ENCODE results near the gene TUG1.
A peak's percentile ranks its signal among the peaks of the same experiment; 100 is the strongest.

TUG1 gene

GRCh38 chr22:30969532-30970355 lies 679 bp downstream of the TUG1 start:
- H3K9me3 Mint-ChIP-seq: peaks cover 6% of the 10 kb centered on the region
- H3K36me3 Mint-ChIP-seq: peaks cover 49% of the 10 kb centered on the region
- H3K27ac Mint-ChIP-seq: peak overlapping the region; percentile 85

DNA sequence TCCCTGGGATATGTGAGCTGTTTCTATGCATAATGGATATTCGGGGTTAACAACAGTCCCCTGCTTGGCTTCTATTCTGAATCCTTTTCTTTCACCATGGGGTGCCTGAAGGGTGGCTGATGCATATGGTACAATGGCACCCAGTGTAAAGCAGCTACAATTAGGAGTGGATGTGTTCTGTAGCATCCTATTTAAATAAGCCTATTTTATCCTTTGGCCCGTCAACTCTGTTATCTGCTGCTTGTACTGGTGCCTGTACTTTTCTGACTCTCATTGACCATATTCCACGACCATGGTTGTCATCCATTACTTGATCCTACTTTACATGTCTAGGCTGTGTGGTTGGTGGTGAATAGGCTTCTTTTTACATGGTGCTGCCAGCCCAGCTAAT lies 1.3 kb downstream of the TUG1 start:
- no peak for ATAC-seq
- H3K4me3 Mint-ChIP-seq: peak overlapping the region; percentile 89
- H3K9me3 Mint-ChIP-seq: peaks cover 6% of the 10 kb centered on the region
- H3K4me1 Mint-ChIP-seq: peaks cover 36% of the 10 kb centered on the region
- no peaks in the 10 kb centered on the region for H3K27me3 Mint-ChIP-seq
- H3K27ac Mint-ChIP-seq: peak overlapping the region; percentile 85
- peaks cover 55% of the 10 kb centered on the region for H3K36me3 Mint-ChIP-seq

More at GRCh38 chr22:30969532-30970355, 679 bp downstream of the TUG1 start:
- Mint-ChIP-seq H3K4me1 (peaks cover 41% of the 10 kb centered on the region), H3K4me3 (peak overlapping the region; percentile 89), H3K27me3 (no peaks in the 10 kb centered on the region)
- peak; percentile 61 for ATAC-seq

- Mint-ChIP-seq H3K4me3 (no peak overlapping the region), H3K4me1 (no peaks in the 10 kb centered on the region), H3K9me3 (peaks cover 18% of the 10 kb centered on the region), H3K27ac (no peak overlapping the region), H3K36me3 (peaks cover 22% of the 10 kb centered on the region), H3K27me3 (no peaks in the 10 kb centered on the region)
- no peak for ATAC-seq
Measured at GRCh38 chr22:30978304-30978962, 9.4 kb downstream of the TUG1 start.

DNA sequence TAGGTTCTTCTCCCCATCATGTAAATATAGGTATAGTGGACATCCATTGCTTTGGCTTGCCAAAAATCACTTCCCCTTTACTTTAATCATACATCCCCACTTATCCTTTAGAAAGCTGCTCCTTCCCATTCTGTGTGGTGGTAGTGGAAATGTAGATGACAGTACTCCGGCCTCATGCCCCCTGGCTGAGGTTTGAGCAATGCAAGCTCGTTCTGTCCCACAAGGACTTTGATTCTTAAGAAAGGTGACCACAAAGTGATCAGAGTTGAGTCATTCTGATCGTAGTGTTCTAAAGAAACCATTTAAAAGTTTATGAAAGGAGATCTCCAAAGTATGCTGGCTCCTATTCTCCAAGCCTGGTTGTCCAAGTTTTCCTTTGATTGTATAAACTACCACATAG lies 10.9 kb downstream of the TUG1 start:
- no peak for ATAC-seq
- H3K27ac Mint-ChIP-seq: no peak overlapping the region
- H3K4me1 Mint-ChIP-seq: no peaks in the 10 kb centered on the region
- no peaks in the 10 kb centered on the region for H3K27me3 Mint-ChIP-seq
- H3K9me3 Mint-ChIP-seq: peaks cover 23% of the 10 kb centered on the region
- no peak overlapping the region for H3K4me3 Mint-ChIP-seq
- H3K36me3 Mint-ChIP-seq: peaks cover 14% of the 10 kb centered on the region

GRCh38 chr22:30982512-30982911 lies 13.4 kb downstream of the TUG1 start:
- Mint-ChIP-seq H3K9me3 (peaks cover 30% of the 10 kb centered on the region), H3K27me3 (no peaks in the 10 kb centered on the region)

GRCh38 chr22:30984317-30984716 lies 15.3 kb downstream of the TUG1 start:
- Mint-ChIP-seq H3K36me3 (no peaks in the 10 kb centered on the region), H3K27ac (no peak overlapping the region), H3K4me1 (no peaks in the 10 kb centered on the region), H3K9me3 (peaks cover 29% of the 10 kb centered on the region), H3K27me3 (no peaks in the 10 kb centered on the region), H3K4me3 (no peak overlapping the region)
- no peak for ATAC-seq

More at GRCh38 chr22:30982512-30982911, 13.4 kb downstream of the TUG1 start:
- H3K36me3 Mint-ChIP-seq: no peaks in the 10 kb centered on the region
- H3K4me1 Mint-ChIP-seq: no peaks in the 10 kb centered on the region
- no peak overlapping the region for H3K4me3 Mint-ChIP-seq
- no peak for ATAC-seq
- no peak overlapping the region for H3K27ac Mint-ChIP-seq

- Mint-ChIP-seq H3K4me3 (no peak overlapping the region), H3K36me3 (no peaks in the 10 kb centered on the region), H3K27ac (no peak overlapping the region), H3K4me1 (no peaks in the 10 kb centered on the region), H3K27me3 (no peaks in the 10 kb centered on the region), H3K9me3 (peaks cover 32% of the 10 kb centered on the region)
- no peak for ATAC-seq
Measured at GRCh38 chr22:30985561-30986208, 16.6 kb downstream of the TUG1 start.

GRCh38 chr22:30989474-30989873 lies 20.4 kb downstream of the TUG1 start:
- Mint-ChIP-seq H3K36me3 (no peaks in the 10 kb centered on the region), H3K4me3 (no peak overlapping the region), H3K27ac (no peak overlapping the region), H3K27me3 (no peaks in the 10 kb centered on the region), H3K9me3 (peaks cover 24% of the 10 kb centered on the region), H3K4me1 (no peaks in the 10 kb centered on the region)
- ATAC-seq: no peak

DNA sequence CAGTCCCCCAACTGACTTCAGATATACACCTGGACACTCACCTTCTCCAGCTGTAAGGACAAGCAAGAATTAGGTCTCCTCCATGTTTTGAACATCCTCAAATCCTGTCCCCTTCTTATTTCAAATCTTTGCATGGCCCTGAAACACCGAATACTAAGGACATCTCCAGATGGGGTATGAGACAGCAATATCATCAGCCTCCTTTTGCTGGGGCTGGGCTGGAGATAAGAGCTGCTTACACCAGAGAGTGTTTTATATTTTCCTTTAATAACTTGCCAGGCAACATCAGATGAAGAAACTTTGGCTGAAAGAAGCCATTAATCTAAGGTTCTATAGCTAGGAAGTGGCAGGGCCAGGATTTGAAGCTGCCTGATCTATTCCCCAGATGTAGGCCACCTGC lies 21.6 kb downstream of the TUG1 start:
- no peak for ATAC-seq
- Mint-ChIP-seq H3K9me3 (peaks cover 24% of the 10 kb centered on the region), H3K27ac (no peak overlapping the region), H3K27me3 (no peaks in the 10 kb centered on the region), H3K4me3 (no peak overlapping the region), H3K4me1 (peaks cover 7% of the 10 kb centered on the region), H3K36me3 (no peaks in the 10 kb centered on the region)

- H3K4me1 Mint-ChIP-seq: peaks cover 7% of the 10 kb centered on the region
- ATAC-seq: no peak
- no peak overlapping the region for H3K4me3 Mint-ChIP-seq
- H3K27ac Mint-ChIP-seq: no peak overlapping the region
- H3K36me3 Mint-ChIP-seq: no peaks in the 10 kb centered on the region
- H3K9me3 Mint-ChIP-seq: peaks cover 17% of the 10 kb centered on the region
- no peaks in the 10 kb centered on the region for H3K27me3 Mint-ChIP-seq
Measured at GRCh38 chr22:30992565-30992964, 23.5 kb downstream of the TUG1 start.

DNA sequence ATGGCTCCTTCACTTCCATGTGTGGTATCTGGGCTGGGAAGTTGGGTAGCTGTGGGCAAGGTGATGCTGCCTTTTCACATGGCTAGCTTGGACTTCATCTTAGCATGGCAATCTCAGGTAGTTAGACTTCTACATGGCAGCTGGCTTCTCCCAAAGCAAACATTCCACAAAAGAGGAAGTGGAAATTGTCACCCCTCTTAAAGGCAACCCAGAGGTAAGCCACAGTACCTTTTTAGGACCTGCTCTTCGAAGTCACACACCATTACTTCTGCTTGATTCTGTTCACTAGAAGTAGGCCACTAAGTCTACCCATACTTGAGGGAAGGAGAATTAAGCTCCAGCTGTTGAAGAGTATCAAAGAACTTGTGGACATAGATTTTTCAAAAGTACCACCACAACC lies 25.9 kb downstream of the TUG1 start:
- Mint-ChIP-seq H3K27me3 (no peaks in the 10 kb centered on the region), H3K36me3 (no peaks in the 10 kb centered on the region), H3K4me3 (no peak overlapping the region), H3K27ac (no peak overlapping the region), H3K4me1 (peaks cover 7% of the 10 kb centered on the region), H3K9me3 (peaks cover 12% of the 10 kb centered on the region)
- ATAC-seq: no peak

GRCh38 chr22:30996462-30996861 lies 27.4 kb downstream of the TUG1 start:
- Mint-ChIP-seq H3K36me3 (no peaks in the 10 kb centered on the region), H3K27me3 (peaks cover 4% of the 10 kb centered on the region), H3K27ac (no peak overlapping the region), H3K9me3 (peaks cover 8% of the 10 kb centered on the region), H3K4me1 (peaks cover 7% of the 10 kb centered on the region), H3K4me3 (no peak overlapping the region)
- ATAC-seq: no peak

DNA sequence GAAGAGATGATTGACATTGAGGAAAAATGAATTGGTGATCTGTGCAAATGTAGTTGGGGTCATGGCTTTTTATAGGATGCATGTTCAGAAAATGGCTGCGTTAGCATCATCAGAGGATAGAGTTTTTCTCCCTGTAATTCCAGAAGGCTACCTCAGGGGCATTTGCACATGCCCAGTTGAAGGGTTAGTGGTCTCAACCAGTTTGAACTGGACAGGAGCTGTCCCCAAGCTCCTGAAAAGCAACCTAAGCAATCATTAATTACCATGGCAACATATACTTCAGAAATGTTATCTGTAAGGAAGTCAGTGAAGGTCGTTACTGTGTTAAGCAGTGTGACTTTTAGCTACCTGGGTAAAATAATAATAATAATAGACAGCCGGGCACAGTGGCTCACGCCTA lies 29.3 kb downstream of the TUG1 start:
- Mint-ChIP-seq H3K4me1 (peaks cover 7% of the 10 kb centered on the region), H3K27me3 (peaks cover 23% of the 10 kb centered on the region), H3K27ac (no peak overlapping the region), H3K9me3 (peaks cover 5% of the 10 kb centered on the region), H3K4me3 (no peak overlapping the region), H3K36me3 (no peaks in the 10 kb centered on the region)
- ATAC-seq: no peak

GRCh38 chr22:31001124-31001770 lies 32.2 kb downstream of the TUG1 start:
- peaks cover 23% of the 10 kb centered on the region for H3K27me3 Mint-ChIP-seq
- no peaks in the 10 kb centered on the region for H3K36me3 Mint-ChIP-seq
- H3K4me3 Mint-ChIP-seq: no peak overlapping the region
- no peaks in the 10 kb centered on the region for H3K4me1 Mint-ChIP-seq
- H3K27ac Mint-ChIP-seq: no peak overlapping the region
- peaks cover 3% of the 10 kb centered on the region for H3K9me3 Mint-ChIP-seq
- no peak for ATAC-seq

- ATAC-seq: no peak
- H3K4me1 Mint-ChIP-seq: no peaks in the 10 kb centered on the region
- no peak overlapping the region for H3K27ac Mint-ChIP-seq
- H3K36me3 Mint-ChIP-seq: no peaks in the 10 kb centered on the region
- H3K9me3 Mint-ChIP-seq: peaks cover 6% of the 10 kb centered on the region
- H3K4me3 Mint-ChIP-seq: no peak overlapping the region
- H3K27me3 Mint-ChIP-seq: peaks cover 23% of the 10 kb centered on the region
Measured at GRCh38 chr22:31005535-31005934, 36.5 kb downstream of the TUG1 start.
